Iris pigment epithelial cell (primary cell): Measurements from ENCODE around the gene BMPR1A.
A peak's percentile ranks its signal among the peaks of the same experiment; 100 is the strongest.

Experiments used
- DNase-seq: peaks from one replicate; pipeline ENCODE4 v3.0.0-alpha.2; 2011; ENCODE audit warnings: low read depth

BMPR1A gene

DNA sequence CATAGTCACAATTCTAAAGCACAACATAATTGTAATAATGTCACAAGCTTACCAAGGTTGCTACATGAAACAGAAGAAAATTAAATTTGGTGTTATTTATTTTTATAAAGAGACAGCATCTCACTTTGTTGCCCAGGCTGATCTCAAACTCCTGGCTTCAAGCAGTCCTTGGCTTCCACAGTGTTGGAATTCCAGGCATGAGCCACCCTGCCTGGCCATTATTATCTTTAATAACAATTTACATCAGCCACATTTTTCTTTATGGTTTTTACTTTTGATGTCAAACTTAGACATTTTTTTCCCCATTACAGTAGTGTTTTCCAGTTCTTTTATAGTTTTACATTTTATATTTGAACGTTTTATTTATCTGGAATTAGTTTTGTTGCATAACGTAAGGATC, 46.7 kb downstream of the BMPR1A start:
- no peak for DNase-seq

DNA sequence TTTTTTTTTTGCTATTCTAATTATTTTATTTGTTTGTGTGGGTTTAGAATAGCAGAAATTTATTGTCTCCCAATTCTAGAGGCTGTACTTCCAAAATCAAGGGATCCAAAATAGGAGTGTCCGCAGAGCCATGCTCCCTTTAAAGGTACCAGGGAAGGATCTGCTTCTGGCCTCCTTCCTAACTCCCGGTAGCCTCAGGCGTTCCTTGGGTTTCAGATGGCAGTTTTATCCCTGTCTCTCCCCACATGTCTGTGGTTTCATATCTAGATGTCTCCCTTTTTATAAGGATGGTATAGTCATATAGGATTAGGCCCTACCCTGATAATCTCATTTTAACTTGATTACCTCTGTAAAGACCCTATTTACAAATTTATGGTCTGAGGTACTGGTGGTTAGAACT, 48.4 kb downstream of the BMPR1A start:
- DNase-seq: no peak

GRCh38 chr10:86813101-86813500, 56.7 kb downstream of the BMPR1A start:
- DNase-seq: peak; percentile 10

GRCh38 chr10:86813982-86814381, 57.6 kb downstream of the BMPR1A start:
- DNase-seq: no peak

GRCh38 chr10:86815035-86815617, 58.7 kb downstream of the BMPR1A start:
- peak; percentile 51 for DNase-seq

GRCh38 chr10:86815640-86816039, 59.2 kb downstream of the BMPR1A start:
- DNase-seq: no peak

DNA sequence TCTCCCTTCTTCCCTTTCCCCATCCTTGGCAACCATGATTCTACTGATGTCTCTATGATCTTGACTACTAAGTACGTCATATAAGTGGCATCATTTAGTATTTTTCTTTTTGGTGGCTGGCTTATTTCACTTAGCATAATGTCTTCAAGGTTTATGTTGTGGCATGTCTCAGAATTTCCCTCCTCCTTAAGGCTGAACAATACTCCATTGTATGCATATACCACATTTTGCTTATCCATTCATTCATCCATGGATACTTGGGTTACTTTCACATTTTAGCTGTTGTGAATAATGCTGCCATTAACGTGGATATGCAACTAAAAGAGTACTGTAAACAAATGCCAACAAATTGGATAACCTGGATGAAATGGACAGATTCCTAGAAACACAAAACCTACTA, 60.8 kb downstream of the BMPR1A start:
- DNase-seq: no peak

- peak; percentile 8 for DNase-seq
These were observed 63.1 kb downstream of the BMPR1A start for GRCh38 chr10:86819567-86819966.

DNA sequence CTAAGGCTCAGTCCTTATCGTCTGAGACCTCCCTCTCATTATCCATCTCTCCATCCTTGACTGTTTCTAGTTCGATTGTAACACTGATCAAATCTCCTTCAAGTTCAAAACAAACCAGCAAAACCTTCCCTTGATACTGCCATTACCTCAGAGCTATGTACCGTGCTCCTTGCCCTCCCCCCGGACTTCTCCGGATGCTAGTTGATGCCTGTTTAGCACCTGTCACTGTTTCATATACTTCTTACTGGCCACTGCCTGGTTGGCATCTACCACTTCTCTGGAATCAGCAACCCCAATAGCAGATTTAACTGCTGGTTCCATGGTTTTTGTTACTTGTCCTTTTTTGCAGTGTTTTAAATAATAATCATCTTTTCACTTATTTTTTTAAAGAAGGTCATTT, 64.1 kb downstream of the BMPR1A start:
- DNase-seq: no peak

- peak; percentile 33 for DNase-seq
These were observed 65.1 kb downstream of the BMPR1A start for GRCh38 chr10:86821388-86821999.

- DNase-seq: no peak
These were observed 67.1 kb downstream of the BMPR1A start for GRCh38 chr10:86823565-86823964.

GRCh38 chr10:86824151-86824550, 67.7 kb downstream of the BMPR1A start:
- no peak for DNase-seq

DNA sequence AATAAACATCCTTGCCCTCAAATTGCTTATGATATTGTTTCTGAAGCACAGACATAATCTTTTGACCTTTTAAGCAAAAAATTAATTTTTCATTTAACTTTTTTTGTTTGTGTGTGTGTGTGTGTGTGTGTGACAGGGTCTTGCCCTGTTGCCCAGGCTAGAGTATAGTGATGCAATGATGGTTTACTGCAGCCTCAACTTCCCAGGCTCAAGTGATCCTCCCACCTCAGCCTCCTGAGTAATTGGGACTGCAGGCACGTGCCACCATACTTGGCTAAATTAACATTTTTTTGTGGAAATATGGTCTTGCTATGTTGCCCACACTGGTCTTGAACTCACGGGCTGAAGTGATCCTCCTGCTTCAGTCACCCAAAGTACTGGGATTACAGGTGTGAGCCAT, 68.9 kb downstream of the BMPR1A start:
- no peak for DNase-seq

DNA sequence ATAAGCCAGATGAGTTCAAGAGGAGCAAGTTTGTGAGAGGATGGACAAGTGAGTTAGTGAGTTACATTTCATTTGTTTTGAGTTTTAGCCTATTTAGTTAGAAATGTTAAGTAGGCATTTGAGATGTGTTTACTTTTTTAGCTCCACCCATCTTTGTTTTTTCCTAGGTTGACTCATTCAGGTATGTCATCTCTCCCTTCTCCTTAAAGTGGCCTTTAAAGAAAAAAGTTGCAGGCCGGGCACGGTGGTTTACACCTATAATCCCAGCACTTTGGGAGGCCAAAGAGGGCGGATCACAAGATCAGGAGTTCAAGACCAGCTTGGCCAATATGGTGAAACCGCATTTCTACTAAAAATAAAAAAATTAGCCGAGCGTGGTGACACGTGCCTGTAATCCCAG, 71.2 kb downstream of the BMPR1A start:
- no peak for DNase-seq

- DNase-seq: no peak
These were observed 71.7 kb downstream of the BMPR1A start for GRCh38 chr10:86828145-86828544.

DNA sequence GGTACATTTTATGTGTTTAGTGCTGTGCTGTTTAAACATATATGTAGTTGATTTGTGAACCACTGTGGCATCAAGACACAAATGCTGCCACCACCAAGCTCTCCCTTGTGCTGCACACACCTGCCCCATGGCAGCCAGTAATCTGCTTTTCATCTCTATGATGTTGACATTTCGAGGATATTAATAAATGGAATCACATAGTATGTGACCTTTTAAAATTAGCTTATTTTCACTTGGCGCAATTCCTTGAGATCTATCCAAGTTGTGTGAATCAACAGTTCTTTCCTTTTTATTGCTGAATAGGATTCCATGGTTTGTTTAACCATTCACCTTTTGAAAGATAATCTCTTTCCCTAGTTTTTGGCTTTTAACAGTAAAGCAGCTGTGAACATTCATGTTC, 73.1 kb downstream of the BMPR1A start:
- DNase-seq: peak; percentile 8

- no peak for DNase-seq
These were observed 73.7 kb downstream of the BMPR1A start for GRCh38 chr10:86830043-86830591.

- DNase-seq: no peak
These were observed 77.5 kb downstream of the BMPR1A start for GRCh38 chr10:86833969-86834368.

DNA sequence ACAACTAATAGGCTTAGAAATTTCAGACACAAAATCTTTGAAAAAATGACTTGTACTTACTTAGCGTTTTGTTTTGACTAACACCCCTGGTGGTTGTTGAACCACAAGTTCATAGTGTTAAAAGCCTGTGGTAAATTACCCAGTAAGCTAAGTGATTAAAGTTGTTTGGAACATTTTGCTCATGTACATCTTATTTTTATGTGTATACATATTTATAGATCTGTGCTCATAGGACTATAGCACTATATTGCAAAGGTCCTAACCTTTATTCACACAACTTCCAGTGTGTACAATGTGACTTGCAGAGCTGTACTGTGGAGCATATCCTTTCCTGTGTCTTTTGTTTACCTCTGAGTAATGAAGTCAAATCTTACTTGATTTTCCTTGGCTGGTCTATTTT, 79.6 kb downstream of the BMPR1A start:
- DNase-seq: peak; percentile 31

- DNase-seq: no peak
These were observed 81.2 kb downstream of the BMPR1A start for GRCh38 chr10:86837663-86838062.

DNA sequence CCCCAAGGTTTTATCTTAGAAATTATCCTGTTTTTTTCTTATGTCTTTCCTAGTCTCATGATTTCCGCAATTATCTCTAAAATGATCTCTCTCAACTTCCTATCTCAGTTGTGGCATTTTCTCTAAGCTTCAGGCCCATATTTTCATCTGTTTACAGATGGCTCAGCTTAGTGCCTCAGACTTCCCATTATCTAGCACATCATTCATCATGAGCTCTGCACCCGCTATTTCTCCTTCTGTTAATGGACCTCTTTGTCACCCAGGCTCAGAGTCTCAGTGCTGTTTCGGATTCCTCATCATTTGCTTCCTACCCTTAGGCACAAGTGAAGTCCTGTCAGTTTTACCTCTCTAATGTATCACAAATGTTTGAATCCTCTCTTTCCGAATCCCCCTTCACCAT, 84.1 kb downstream of the BMPR1A start:
- DNase-seq: no peak

DNA sequence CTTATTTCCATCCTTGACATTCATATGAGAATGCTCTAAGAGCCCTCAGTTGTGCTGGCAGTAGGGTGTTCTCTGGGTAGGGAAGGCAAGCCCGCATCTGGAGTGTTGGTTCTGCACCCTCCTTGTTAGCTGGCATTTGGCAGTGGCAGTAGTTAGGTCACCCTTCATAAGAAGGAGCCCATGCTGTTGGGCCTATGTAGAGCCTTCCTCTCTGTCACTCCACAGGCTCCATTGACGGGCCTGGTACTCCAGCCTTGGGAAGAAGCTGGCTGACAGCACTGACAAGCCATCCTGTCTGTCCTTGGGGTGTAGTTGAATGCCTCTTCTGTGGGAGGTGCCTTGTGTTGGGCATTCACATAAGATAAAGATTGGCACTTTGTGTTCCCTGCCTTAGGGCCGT, 89.7 kb downstream of the BMPR1A start:
- no peak for DNase-seq

GRCh38 chr10:86848747-86849146, 92.3 kb downstream of the BMPR1A start:
- DNase-seq: no peak
